CD4-positive, CD25-positive, alpha-beta regulatory T cell (primary cell): Measurements from ENCODE around the gene SLC22A7. TPM values are rescaled to one million over a fixed set of nuclear protein-coding genes. Genes with fewer than 3 reads are reported as not detected.

Experiments used
- ATAC-seq, 2 donors: fragments of 150-1000 bp; cut with Tn5 transposase; one replicate each; pipeline ENCODE4 v1.10.0; 2021; ENCODE audit warnings: low read depth in 2 of 2, moderate number of reproducible peaks in 2 of 2, moderate library complexity in 1 of 2
- DNase-seq, 3 donors: peaks; one replicate each; pipeline versions ENCODE4 v3.0.0 to v3.0.0-alpha.2; 2012 to 2022; ENCODE audit warnings: mixed read lengths in 1 of 3
- H3K27ac ChIP-seq: one replicate; pipeline ENCODE4 v1.7.0; 2013; ENCODE audit warnings: mild to moderate bottlenecking, low read length; ENCODE audit not compliant: insufficient read depth, poor library complexity, severe bottlenecking
- H3K27me3 ChIP-seq: one replicate; pipeline ENCODE4 v1.7.0; 2013; ENCODE audit warnings: low read length; ENCODE audit not compliant: control insufficient read depth, insufficient read depth
- H3K36me3 ChIP-seq: one replicate; pipeline ENCODE4 v1.7.0; 2013; ENCODE audit warnings: mild to moderate bottlenecking, low read length, moderate library complexity; ENCODE audit not compliant: control insufficient read depth, insufficient read depth
- H3K4me1 ChIP-seq: 2 replicates; pipeline ENCODE4 v1.7.0; 2013; ENCODE audit warnings: mild to moderate bottlenecking, low read length; ENCODE audit not compliant: insufficient read depth, control insufficient read depth, poor library complexity, severe bottlenecking
- H3K4me3 ChIP-seq: one replicate; pipeline ENCODE4 v1.7.0; 2013; ENCODE audit warnings: low read depth, mild to moderate bottlenecking, low read length, moderate library complexity
- H3K9me3 ChIP-seq, 2 experiments: 1 replicate in 1 of 2; 2 replicates in 1 of 2; pipeline ENCODE4 v1.7.0; 2013; ENCODE audit warnings: low read length in 2 of 2, mild to moderate bottlenecking in 1 of 2, moderate library complexity in 1 of 2; ENCODE audit not compliant: control insufficient read depth in 2 of 2
- H3K27ac Mint-ChIP-seq, 3 donors: one replicate each; pipeline ENCODE4 v1.8.0; 2020 to 2022; ENCODE audit warnings: mild to moderate bottlenecking in 3 of 3, mixed read lengths in 3 of 3, moderate library complexity in 2 of 3
- H3K27me3 Mint-ChIP-seq: one replicate; pipeline ENCODE4 v1.8.0; 2022; ENCODE audit warnings: mild to moderate bottlenecking, mixed read lengths
- H3K36me3 Mint-ChIP-seq: one replicate; pipeline ENCODE4 v1.8.0; 2020; ENCODE audit warnings: mixed read lengths
- H3K4me1 Mint-ChIP-seq, 4 donors: one replicate each; pipeline ENCODE4 v1.8.0; 2020 to 2022; ENCODE audit warnings: mixed read lengths in 4 of 4, mild to moderate bottlenecking in 1 of 4
- H3K4me3 Mint-ChIP-seq, 4 donors: one replicate each; pipeline ENCODE4 v1.8.0; 2020 to 2022; ENCODE audit warnings: mild to moderate bottlenecking in 4 of 4, mixed read lengths in 4 of 4, moderate library complexity in 3 of 4
- H3K9me3 Mint-ChIP-seq, 7 donors: one replicate each; pipeline ENCODE4 v1.8.0; 2020 to 2022; ENCODE audit warnings: mixed read lengths in 7 of 7, mild to moderate bottlenecking in 3 of 7, moderate library complexity in 2 of 7
- polyA plus RNA-seq, 4 donors: library from polyadenylated mRNA; unstranded; fragments of 300-500 nt; fragmentation: Illumina TruSeq; gene quantifications; one replicate each; pipeline ENCODE4 v1.2.3, GENCODE V29; 2021
- total RNA-seq: library from RNA; stranded (reverse); gene quantifications from one replicate; pipeline ENCODE4 v1.2.3, GENCODE V29; 2022

Gene SLC22A7
- total RNA-seq (not detected), polyA plus RNA-seq (not detected)

- H3K4me1 Mint-ChIP-seq: no peaks in the 10 kb centered on the region
- H3K36me3 ChIP-seq: no peaks in the 10 kb centered on the region
- ATAC-seq (no peak), DNase-seq (no peak)
- H3K27ac Mint-ChIP-seq: no peak within 1 kb of the TSS
- no peaks in the 10 kb centered on the region for H3K9me3 Mint-ChIP-seq
- H3K27me3 ChIP-seq: no peaks in the 10 kb centered on the region
- H3K4me1 ChIP-seq: no peaks in the 10 kb centered on the region
- H3K9me3 ChIP-seq: no peaks in the 10 kb centered on the region
- H3K27me3 Mint-ChIP-seq: no peaks in the 10 kb centered on the region
- H3K36me3 Mint-ChIP-seq: no peaks in the 10 kb centered on the region
- no peak within 1 kb of the TSS for H3K27ac ChIP-seq
- no peak within 1 kb of the TSS for H3K4me3 Mint-ChIP-seq
- no peak within 1 kb of the TSS for H3K4me3 ChIP-seq
Measured at GRCh38 chr6:43297644-43298564, at the start of gene SLC22A7. Gene SLC22A7, plus strand, starts transcription at chr6:43298260. Its CDS starts 99 bp downstream, at chr6:43298359.

GRCh38 chr6:43248791-43249190, 49.3 kb upstream of the SLC22A7 start:
- H3K9me3 ChIP-seq: no peaks in the 10 kb centered on the region
- H3K9me3 Mint-ChIP-seq: no peaks in the 10 kb centered on the region
- H3K4me1 ChIP-seq: peaks cover 16% of the 10 kb centered on the region
- H3K36me3 Mint-ChIP-seq: no peaks in the 10 kb centered on the region
- no peaks in the 10 kb centered on the region for H3K36me3 ChIP-seq
- H3K4me3 Mint-ChIP-seq: peak overlapping the region in 1 of 4 donors; percentile 26
- peaks cover 8% of the 10 kb centered on the region for H3K27me3 Mint-ChIP-seq
- no peak overlapping the region for H3K4me3 ChIP-seq
- H3K4me1 Mint-ChIP-seq: peaks cover 4 to 31% (median 12%) of the 10 kb centered on the region in 4 donors
- DNase-seq: no peak
- no peak for ATAC-seq
- no peak overlapping the region for H3K27ac Mint-ChIP-seq
- H3K27ac ChIP-seq: no peak overlapping the region
- H3K27me3 ChIP-seq: peaks cover 10% of the 10 kb centered on the region

- Mint-ChIP-seq H3K36me3 (no peaks in the 10 kb centered on the region), H3K9me3 (no peaks in the 10 kb centered on the region), H3K4me1 (peaks cover 4 to 33% (median 12%) of the 10 kb centered on the region in 4 donors), H3K27ac (peak overlapping the region in 2 of 3 donors; percentile 11 to 44), H3K27me3 (peaks cover 8% of the 10 kb centered on the region), H3K4me3 (peak overlapping the region in 1 of 4 donors; percentile 69)
- no peak overlapping the region for H3K4me3 ChIP-seq
- DNase-seq (no peak), ATAC-seq (no peak)
- H3K4me1 ChIP-seq: peaks cover 16% of the 10 kb centered on the region
- H3K27ac ChIP-seq: no peak overlapping the region
- no peaks in the 10 kb centered on the region for H3K36me3 ChIP-seq
- H3K9me3 ChIP-seq: no peaks in the 10 kb centered on the region
- H3K27me3 ChIP-seq: no peaks in the 10 kb centered on the region
Measured at GRCh38 chr6:43250992-43251373, 47.1 kb upstream of the SLC22A7 start.

- no peak for DNase-seq
- H3K9me3 ChIP-seq: no peaks in the 10 kb centered on the region
- Mint-ChIP-seq H3K4me1 (peaks cover 2 to 19% (median 6%) of the 10 kb centered on the region in 4 donors), H3K4me3 (no peak overlapping the region), H3K9me3 (no peaks in the 10 kb centered on the region), H3K27ac (peak overlapping the region in 1 of 3 donors; percentile 23), H3K27me3 (no peaks in the 10 kb centered on the region), H3K36me3 (no peaks in the 10 kb centered on the region)
- H3K27ac ChIP-seq: no peak overlapping the region
- H3K4me1 ChIP-seq: no peaks in the 10 kb centered on the region
- H3K4me3 ChIP-seq: no peak overlapping the region
- ATAC-seq: no peak
- H3K27me3 ChIP-seq: no peaks in the 10 kb centered on the region
- H3K36me3 ChIP-seq: no peaks in the 10 kb centered on the region
Measured at GRCh38 chr6:43253401-43253800, 44.7 kb upstream of the SLC22A7 start.

- Mint-ChIP-seq H3K27ac (peak overlapping the region in 1 of 3 donors; percentile 32), H3K36me3 (no peaks in the 10 kb centered on the region), H3K4me3 (peak overlapping the region in 1 of 4 donors; percentile 11), H3K4me1 (peaks cover 2 to 19% (median 6%) of the 10 kb centered on the region in 4 donors), H3K27me3 (no peaks in the 10 kb centered on the region), H3K9me3 (no peaks in the 10 kb centered on the region)
- ATAC-seq (no peak), DNase-seq (no peak)
- H3K36me3 ChIP-seq: no peaks in the 10 kb centered on the region
- H3K27ac ChIP-seq: no peak overlapping the region
- H3K4me1 ChIP-seq: no peaks in the 10 kb centered on the region
- no peaks in the 10 kb centered on the region for H3K9me3 ChIP-seq
- H3K27me3 ChIP-seq: no peaks in the 10 kb centered on the region
- no peak overlapping the region for H3K4me3 ChIP-seq
Measured at GRCh38 chr6:43254138-43254817, 43.8 kb upstream of the SLC22A7 start.

GRCh38 chr6:43254846-43255245, 43.2 kb upstream of the SLC22A7 start:
- H3K9me3 ChIP-seq: no peaks in the 10 kb centered on the region
- Mint-ChIP-seq H3K27ac (no peak overlapping the region), H3K9me3 (no peaks in the 10 kb centered on the region), H3K27me3 (no peaks in the 10 kb centered on the region), H3K4me1 (peaks cover 2 to 19% (median 6%) of the 10 kb centered on the region in 4 donors), H3K4me3 (peak overlapping the region in 1 of 4 donors; percentile 38), H3K36me3 (no peaks in the 10 kb centered on the region)
- DNase-seq: no peak
- no peak overlapping the region for H3K27ac ChIP-seq
- no peaks in the 10 kb centered on the region for H3K36me3 ChIP-seq
- no peak for ATAC-seq
- H3K4me1 ChIP-seq: no peaks in the 10 kb centered on the region
- H3K27me3 ChIP-seq: no peaks in the 10 kb centered on the region
- no peak overlapping the region for H3K4me3 ChIP-seq

GRCh38 chr6:43255408-43256054, 42.5 kb upstream of the SLC22A7 start:
- Mint-ChIP-seq H3K27ac (peak overlapping the region in 1 of 3 donors; percentile 68), H3K27me3 (no peaks in the 10 kb centered on the region), H3K9me3 (no peaks in the 10 kb centered on the region), H3K36me3 (no peaks in the 10 kb centered on the region), H3K4me1 (peaks cover 2 to 19% (median 6%) of the 10 kb centered on the region in 4 donors), H3K4me3 (no peak overlapping the region)
- no peak overlapping the region for H3K4me3 ChIP-seq
- no peaks in the 10 kb centered on the region for H3K36me3 ChIP-seq
- DNase-seq (no peak), ATAC-seq (no peak)
- no peaks in the 10 kb centered on the region for H3K27me3 ChIP-seq
- no peak overlapping the region for H3K27ac ChIP-seq
- H3K9me3 ChIP-seq: no peaks in the 10 kb centered on the region
- H3K4me1 ChIP-seq: no peaks in the 10 kb centered on the region
